Measurements from ENCODE around the gene TSPAN15.
A peak's percentile ranks its signal among the peaks of the same experiment; 100 is the strongest.

The TSPAN15 gene

DNA sequence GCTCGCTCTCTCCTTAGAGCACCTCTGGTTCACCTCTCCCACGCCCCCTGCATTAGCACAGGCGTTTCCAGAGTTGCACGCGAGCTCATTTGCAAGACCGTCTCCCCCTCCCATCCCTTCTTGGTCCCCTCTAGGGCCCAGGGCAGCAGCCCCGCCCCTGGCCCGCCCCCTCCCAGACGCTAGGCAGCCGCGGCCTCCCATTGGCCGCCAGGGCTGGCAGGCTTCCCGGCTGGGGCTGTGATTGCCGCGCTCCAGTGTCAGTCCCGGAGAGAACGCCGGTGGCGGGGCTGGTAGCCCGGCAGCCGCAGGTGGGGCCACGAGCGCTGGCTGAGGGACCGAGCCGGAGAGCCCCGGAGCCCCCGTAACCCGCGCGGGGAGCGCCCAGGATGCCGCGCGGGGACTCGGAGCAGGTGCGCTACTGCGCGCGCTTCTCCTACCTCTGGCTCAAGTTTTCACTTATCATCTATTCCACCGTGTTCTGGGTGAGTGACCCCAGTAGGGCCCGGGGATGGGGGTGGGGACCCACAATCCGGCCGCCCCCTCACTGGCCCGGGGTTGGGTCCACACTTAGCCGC is at the start of gene TSPAN15:
Gene TSPAN15 (plus strand): TSS at position 257 of the 575 bp plus-strand sequence. CDS start 130 bp downstream, at position 387.
- DNase-seq = peak; percentile 23

DNA sequence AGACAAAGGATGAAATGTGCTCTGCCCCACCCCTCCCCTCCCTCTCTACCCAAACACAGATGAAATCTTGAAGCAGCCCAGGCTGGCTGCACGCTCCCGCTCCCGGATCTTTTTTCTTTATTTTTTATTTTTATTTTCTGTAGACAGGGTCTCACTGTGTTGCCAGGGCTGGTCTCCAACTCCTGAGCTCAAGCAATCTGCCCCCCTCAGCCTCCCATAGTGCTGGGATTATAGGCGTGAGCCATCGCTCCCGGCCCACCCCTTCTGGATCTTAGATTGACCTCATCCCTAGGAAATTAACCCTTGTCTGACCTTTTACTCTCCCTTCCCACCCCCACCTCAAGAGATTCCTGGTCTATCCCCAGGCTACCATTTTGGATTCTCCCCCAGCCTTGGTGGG is 48.9 kb upstream of the TSPAN15 start:
- no peak for DNase-seq

- no peak for DNase-seq
These were observed 48.2 kb upstream of the TSPAN15 start for GRCh38 chr10:69403066-69403465.

GRCh38 chr10:69403519-69403918 is 47.7 kb upstream of the TSPAN15 start:
- DNase-seq = no peak

- no peak for DNase-seq
These were observed 46.5 kb upstream of the TSPAN15 start for GRCh38 chr10:69404786-69405185.

GRCh38 chr10:69405221-69405620 is 46.0 kb upstream of the TSPAN15 start:
- DNase-seq = no peak

DNA sequence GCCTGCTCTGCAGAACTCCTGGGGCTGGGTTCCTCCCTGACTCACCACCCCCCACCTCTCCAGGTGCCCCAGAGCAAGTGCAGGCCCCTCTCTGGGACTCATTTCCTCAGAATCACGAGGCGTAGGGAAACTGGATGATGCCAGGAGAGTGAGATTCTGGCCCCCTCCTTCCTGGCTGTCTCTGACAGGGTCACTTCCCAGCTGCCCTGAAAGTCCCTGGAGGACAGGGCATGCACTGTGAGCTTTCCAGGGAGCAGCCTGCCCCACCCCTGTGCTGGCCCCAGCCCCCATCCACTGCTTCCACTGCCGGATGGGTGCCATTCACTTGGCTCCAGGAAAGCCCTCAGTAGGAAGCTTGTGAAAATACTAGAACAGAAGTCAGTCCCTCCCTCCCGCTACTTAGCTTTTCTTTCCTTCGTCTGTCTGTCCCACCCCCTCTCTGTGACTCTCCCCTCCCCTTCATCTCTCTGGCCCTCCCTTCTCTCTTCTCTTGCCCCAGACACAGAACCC is 44.9 kb upstream of the TSPAN15 start:
- no peak for DNase-seq

- no peak for DNase-seq
These were observed 44.3 kb upstream of the TSPAN15 start for GRCh38 chr10:69406816-69407580.

- DNase-seq = no peak
These were observed 43.5 kb upstream of the TSPAN15 start for GRCh38 chr10:69407621-69408301.

DNA sequence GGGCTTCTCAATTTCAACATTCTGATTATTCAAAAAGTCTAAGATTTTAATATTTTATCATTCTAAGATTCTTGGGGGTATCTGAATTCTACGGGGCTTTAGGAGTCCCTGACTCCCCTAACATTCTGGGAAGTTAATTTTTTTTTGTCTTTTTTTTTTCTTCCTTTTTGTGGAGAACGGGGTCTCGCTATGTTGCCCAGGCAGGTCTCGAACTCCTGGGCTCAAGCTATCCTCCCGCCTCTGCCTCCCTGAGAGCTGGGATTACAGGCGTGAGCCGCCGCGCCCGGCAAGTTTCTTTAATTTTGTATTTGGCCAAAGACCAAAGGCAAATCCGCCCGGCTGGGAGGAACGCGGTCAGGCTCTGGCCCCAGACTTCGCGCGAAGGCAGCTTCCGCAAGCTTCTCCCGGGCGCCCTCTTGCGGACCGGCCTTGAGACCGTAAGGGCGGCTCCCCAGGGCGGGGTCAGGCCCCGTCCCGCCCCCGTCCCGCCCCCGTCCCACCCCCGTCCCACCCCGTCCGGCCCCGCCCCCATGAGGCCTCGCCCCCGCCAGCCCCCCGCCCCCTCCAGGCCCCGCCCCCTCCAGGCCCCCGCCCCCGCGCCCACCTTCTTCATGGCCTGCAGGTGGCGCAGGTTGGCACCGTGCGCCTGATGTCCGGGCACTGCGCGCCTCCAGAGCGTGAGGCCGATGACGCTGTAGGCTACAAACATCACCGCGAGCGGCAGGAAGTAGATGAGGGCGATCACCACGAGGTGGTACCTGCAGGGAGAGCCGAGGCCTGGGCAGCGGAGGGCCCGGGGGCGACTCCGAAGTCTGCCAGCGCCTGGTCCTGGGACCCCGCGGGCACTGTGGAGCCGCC is 42.7 kb upstream of the TSPAN15 start:
- peak; percentile 1 for DNase-seq

GRCh38 chr10:69409176-69409495 is 42.1 kb upstream of the TSPAN15 start:
- DNase-seq = no peak

- no peak for DNase-seq
These were observed 41.3 kb upstream of the TSPAN15 start for GRCh38 chr10:69409968-69410367.

DNA sequence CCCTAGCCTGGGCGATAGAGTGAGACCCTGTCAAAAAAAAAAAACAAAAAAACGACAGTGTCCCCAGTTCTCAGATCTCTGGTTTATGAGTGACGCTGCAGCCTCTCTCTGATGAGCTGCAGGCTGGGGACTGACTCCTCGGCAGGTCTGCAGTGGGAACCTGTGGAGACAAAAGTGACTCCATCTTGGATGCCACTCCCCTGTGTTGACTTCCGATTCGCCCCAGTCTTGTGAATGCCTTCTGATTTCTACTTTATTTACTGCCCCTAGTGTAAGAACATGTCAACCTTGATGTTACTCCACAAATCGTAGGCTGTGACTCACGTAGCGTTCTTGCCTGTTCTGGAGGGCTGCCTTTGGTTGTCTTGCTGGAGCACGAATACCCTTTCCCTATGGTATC is 40.8 kb upstream of the TSPAN15 start:
- no peak for DNase-seq

- DNase-seq = no peak
These were observed 39.8 kb upstream of the TSPAN15 start for GRCh38 chr10:69411476-69411875.

GRCh38 chr10:69412232-69412790 is 39.0 kb upstream of the TSPAN15 start:
- DNase-seq = no peak

- DNase-seq = no peak
These were observed 37.9 kb upstream of the TSPAN15 start for GRCh38 chr10:69413221-69413865.

- no peak for DNase-seq
These were observed 36.9 kb upstream of the TSPAN15 start for GRCh38 chr10:69414036-69415018.

DNA sequence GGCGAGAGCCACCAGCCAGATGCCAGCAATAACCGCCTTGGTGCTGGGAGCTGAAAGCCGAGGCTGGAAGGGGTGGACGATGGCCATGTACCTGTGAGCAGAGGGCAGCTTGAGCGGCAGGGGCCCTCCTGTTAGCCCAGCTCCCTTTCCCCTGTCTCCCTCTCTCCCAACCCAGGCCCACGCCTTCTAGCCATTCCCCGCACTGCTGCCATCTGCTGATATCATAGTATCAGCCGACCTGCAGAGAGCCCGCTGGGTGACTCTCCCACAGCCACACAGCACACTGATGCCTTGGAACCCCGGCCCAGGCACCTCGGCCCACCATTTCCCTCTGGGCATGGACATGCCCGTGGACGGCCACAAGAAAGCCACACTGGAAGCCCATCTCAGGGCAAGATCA is 36.2 kb upstream of the TSPAN15 start:
- no peak for DNase-seq

GRCh38 chr10:69415951-69416350 is 35.3 kb upstream of the TSPAN15 start:
- DNase-seq = no peak

- no peak for DNase-seq
These were observed 34.6 kb upstream of the TSPAN15 start, which contains the start of gene TACR2 for GRCh38 chr10:69416695-69417094. Gene TACR2, minus strand, starts transcription at chr10:69416918. Its CDS starts 595 bp downstream, at chr10:69416323.

- DNase-seq = no peak
These were observed 33.7 kb upstream of the TSPAN15 start for GRCh38 chr10:69417542-69417941.
